ENCODE data around the gene EDAR.
A peak's percentile ranks its signal among the peaks of the same experiment; 100 is the strongest.

Gene EDAR

DNA sequence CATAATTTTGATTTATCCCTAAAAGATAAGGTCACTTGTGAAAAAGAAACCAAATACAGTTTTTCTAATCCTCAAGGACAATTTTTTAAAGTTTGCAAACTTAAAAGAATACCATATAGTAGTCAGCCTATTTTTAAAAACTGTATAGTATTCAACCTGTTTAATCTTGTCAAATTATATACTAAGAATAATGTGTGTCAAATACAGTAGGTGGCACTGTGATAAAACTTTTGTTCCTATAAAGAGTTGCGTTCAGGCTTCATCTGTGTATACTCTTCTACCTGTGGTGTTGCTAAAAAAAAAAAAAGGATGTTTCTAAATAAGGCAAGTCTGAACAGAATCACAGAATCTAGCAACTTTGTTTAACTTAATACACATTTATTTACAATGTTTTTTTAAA is 133.8 kb downstream of the EDAR start:
- TF ChIP-seq, protein P1, sequence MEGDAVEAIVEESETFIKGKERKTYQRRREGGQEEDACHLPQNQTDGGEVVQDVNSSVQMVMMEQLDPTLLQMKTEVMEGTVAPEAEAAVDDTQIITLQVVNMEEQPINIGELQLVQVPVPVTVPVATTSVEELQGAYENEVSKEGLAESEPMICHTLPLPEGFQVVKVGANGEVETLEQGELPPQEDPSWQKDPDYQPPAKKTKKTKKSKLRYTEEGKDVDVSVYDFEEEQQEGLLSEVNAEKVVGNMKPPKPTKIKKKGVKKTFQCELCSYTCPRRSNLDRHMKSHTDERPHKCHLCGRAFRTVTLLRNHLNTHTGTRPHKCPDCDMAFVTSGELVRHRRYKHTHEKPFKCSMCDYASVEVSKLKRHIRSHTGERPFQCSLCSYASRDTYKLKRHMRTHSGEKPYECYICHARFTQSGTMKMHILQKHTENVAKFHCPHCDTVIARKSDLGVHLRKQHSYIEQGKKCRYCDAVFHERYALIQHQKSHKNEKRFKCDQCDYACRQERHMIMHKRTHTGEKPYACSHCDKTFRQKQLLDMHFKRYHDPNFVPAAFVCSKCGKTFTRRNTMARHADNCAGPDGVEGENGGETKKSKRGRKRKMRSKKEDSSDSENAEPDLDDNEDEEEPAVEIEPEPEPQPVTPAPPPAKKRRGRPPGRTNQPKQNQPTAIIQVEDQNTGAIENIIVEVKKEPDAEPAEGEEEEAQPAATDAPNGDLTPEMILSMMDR (IDR thresholded peaks at IDR 0.05; ENCODE audit: low read length): peak; percentile 49; the same call in 1 of the 2 replicates
- TF ChIP-seq EZH2 (IDR thresholded peaks at IDR 0.05; ENCODE audit: borderline replicate concordance, low read length): no peak
- no peak overlapping the region for H3K4me3 ChIP-seq (ENCODE audit: low read depth, low read length, poor library complexity, severe bottlenecking)
- no peaks in the 10 kb centered on the region for H3K27me3 ChIP-seq (ENCODE audit: insufficient read depth, low read length)
- H3K27ac ChIP-seq (ENCODE audit: low read depth, low read length, poor library complexity, severe bottlenecking): no peak overlapping the region
- H3K36me3 ChIP-seq (ENCODE audit: insufficient read depth, low read length): peaks cover 31% of the 10 kb centered on the region
- H3K79me2 ChIP-seq (ENCODE audit: insufficient read depth, low read length): no peaks in the 10 kb centered on the region
- H2AFZ ChIP-seq (ENCODE audit: low read length): no peak overlapping the region
- H4K20me1 ChIP-seq (ENCODE audit: insufficient read depth, low read length): no peaks in the 10 kb centered on the region
- no peaks in the 10 kb centered on the region for H3F3A ChIP-seq (ENCODE audit: insufficient read depth, low read length)
- H3K4me1 ChIP-seq (ENCODE audit: insufficient read depth, low read length, severe bottlenecking): no peaks in the 10 kb centered on the region
- no peak overlapping the region for H3K4me2 ChIP-seq (ENCODE audit: low read length)
- no peaks in the 10 kb centered on the region for H3K9me2 ChIP-seq (ENCODE audit: low read depth, low read length)
- no peaks in the 10 kb centered on the region for H3K9me3 ChIP-seq (ENCODE audit: low read length)
- no peak overlapping the region for H3K9ac ChIP-seq (ENCODE audit: low read length)

DNA sequence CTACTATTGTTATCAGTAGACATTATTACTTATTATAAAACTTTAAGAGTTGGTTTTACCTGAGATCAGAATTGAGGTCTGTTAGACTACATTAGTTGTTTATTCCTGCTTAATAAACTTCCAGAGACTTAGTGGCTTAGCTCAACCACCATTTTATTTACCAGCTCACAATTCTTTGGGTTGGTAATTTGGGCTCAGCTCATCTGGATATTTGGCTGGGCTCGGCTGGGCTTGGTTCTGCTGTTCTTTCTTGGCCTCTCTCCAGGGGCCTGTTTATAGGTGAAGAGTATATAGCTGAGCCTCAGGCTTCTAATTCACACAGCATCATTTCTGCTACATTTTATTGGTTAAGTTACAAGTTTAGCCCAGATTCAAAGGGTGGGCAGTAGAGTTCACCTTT is 134.5 kb downstream of the EDAR start:
- no peak overlapping the region for H3K27ac ChIP-seq (ENCODE audit: low read depth, low read length, poor library complexity, severe bottlenecking)
- H3K79me2 ChIP-seq (ENCODE audit: insufficient read depth, low read length): no peaks in the 10 kb centered on the region
- no peaks in the 10 kb centered on the region for H3K9me2 ChIP-seq (ENCODE audit: low read depth, low read length)
- no peaks in the 10 kb centered on the region for H3K4me1 ChIP-seq (ENCODE audit: insufficient read depth, low read length, severe bottlenecking)
- no peak overlapping the region for H3K4me2 ChIP-seq (ENCODE audit: low read length)
- no peaks in the 10 kb centered on the region for H3F3A ChIP-seq (ENCODE audit: insufficient read depth, low read length)
- no peaks in the 10 kb centered on the region for H3K9me3 ChIP-seq (ENCODE audit: low read length)
- H2AFZ ChIP-seq (ENCODE audit: low read length): no peak overlapping the region
- no peak for TF ChIP-seq EZH2 (IDR thresholded peaks at IDR 0.05; ENCODE audit: borderline replicate concordance, low read length)
- TF ChIP-seq, protein P1 (IDR thresholded peaks at IDR 0.05; ENCODE audit: low read length): no peak
- H3K36me3 ChIP-seq (ENCODE audit: insufficient read depth, low read length): peaks cover 33% of the 10 kb centered on the region
- no peaks in the 10 kb centered on the region for H3K27me3 ChIP-seq (ENCODE audit: insufficient read depth, low read length)
- no peak overlapping the region for H3K4me3 ChIP-seq (ENCODE audit: low read depth, low read length, poor library complexity, severe bottlenecking)
- H4K20me1 ChIP-seq (ENCODE audit: insufficient read depth, low read length): no peaks in the 10 kb centered on the region
- H3K9ac ChIP-seq (ENCODE audit: low read length): no peak overlapping the region

DNA sequence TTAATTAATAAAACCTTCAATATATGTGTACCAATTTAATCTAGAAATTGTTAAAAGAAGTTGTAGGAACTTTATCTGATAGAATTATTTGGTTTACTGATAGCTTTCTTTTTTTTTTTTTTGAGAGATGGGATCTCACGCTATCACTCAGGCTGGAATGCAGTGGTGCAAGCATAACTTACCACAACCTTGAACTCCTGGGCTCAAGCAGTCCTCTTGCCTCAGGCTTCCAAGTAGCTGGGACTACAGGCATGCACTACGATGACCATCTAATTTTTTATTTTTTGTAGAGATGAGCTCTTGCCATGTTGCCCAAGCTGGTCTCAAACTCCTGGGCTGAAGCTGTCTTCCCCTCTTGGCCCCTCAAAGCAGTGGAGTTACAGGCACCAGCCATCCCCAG is 135.6 kb downstream of the EDAR start:
- no peak overlapping the region for H3K9ac ChIP-seq (ENCODE audit: low read length)

More for the DNA sequence above, 135.6 kb downstream of the EDAR start:
- Histone ChIP-seq H3K9me2 (ENCODE audit: low read depth, low read length) (no peaks in the 10 kb centered on the region), H3K27me3 (ENCODE audit: insufficient read depth, low read length) (no peaks in the 10 kb centered on the region), H3K4me1 (ENCODE audit: insufficient read depth, low read length, severe bottlenecking) (no peaks in the 10 kb centered on the region), H3K4me3 (ENCODE audit: low read depth, low read length, poor library complexity, severe bottlenecking) (no peak overlapping the region), H3K4me2 (ENCODE audit: low read length) (no peak overlapping the region), H3K79me2 (ENCODE audit: insufficient read depth, low read length) (no peaks in the 10 kb centered on the region), H2AFZ (ENCODE audit: low read length) (no peak overlapping the region), H3F3A (ENCODE audit: insufficient read depth, low read length) (no peaks in the 10 kb centered on the region), H3K9me3 (ENCODE audit: low read length) (no peaks in the 10 kb centered on the region), H4K20me1 (ENCODE audit: insufficient read depth, low read length) (no peaks in the 10 kb centered on the region), H3K27ac (ENCODE audit: low read depth, low read length, poor library complexity, severe bottlenecking) (no peak overlapping the region), H3K36me3 (ENCODE audit: insufficient read depth, low read length) (peaks cover 37% of the 10 kb centered on the region)
- no peak for TF ChIP-seq EZH2 (IDR thresholded peaks at IDR 0.05; ENCODE audit: borderline replicate concordance, low read length)
- TF ChIP-seq, protein P1 (IDR thresholded peaks at IDR 0.05; ENCODE audit: low read length): no peak
